Measurements from ENCODE around the gene KCNK3.

GRCh38 chr2:26691161-26691560 is 1.4 kb upstream of the KCNK3 start:
- TF ChIP-seq POLR2A (IDR thresholded peaks at IDR 0.05): no peak
- no peak for TF ChIP-seq CTCF (IDR thresholded peaks at IDR 0.05)

Measured in thyroid gland (tissue), 4 donors.